Measurements from ENCODE around the gene HMGCR.

HMGCR gene

DNA sequence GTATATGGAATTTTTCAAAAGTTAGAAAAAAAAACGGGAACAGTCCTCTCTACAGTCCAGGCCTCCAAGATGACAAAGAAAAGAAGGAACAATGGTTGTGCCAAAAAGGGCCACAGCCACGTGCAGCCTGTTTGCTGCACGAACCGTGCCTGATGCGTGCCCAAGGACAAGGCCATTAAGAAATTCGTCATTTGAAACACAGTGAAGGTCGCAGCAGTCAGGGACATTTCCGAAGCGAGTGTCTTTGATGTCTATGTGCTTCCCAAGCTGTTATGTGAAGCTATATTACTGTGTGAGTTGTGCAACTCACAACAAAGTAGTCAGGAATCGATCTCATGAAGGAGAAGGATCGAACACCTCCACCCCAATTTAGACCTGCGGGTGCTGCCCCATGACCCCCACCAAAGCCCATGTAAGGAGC lies 37.4 kb downstream of the HMGCR start:
- DNase-seq (ENCODE audit: insufficient read length, low spot score) = no peak
- FAIRE-seq = no peak

DNA sequence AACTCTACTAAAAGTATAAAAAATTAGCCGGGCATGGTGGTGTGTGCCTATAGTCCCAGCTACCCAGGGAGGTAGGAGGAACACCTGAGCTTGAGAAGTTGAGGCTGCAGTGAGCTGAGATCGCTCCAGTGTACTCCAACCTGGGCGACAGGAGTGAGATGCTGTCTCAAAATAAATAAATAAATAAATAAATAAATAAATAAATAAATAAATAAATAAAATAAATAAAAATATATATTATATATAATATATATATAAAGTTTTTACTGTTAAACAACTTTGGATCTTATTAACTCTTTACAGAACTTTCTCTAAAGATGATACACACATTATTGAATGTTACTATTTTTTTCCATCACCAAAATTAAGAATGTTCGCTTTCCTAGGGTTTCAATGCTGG lies 38.4 kb downstream of the HMGCR start:
- DNase-seq (ENCODE audit: insufficient read length, low spot score) (no peak), FAIRE-seq (no peak)

DNA sequence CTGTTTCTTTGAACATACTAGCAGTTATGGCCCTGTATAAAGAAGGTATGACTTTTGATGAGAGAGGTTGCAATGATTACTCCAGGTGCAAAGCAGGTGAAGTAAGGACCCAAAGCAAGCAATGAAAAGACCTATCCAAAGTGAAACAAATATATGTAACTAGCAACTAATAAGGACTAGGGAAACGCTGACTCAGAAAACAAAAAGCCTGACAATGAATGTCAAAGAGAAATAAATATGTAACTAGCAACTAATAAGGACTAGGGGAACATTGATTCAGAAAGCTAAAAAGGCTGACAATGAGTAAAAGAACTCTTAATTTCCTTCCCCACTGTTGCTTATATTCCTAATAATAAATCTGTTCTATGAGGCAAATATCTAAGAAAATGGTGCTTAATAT lies 43.1 kb downstream of the HMGCR start:
- DNase-seq (ENCODE audit: insufficient read length, low spot score) (no peak), FAIRE-seq (no peak)

DNA sequence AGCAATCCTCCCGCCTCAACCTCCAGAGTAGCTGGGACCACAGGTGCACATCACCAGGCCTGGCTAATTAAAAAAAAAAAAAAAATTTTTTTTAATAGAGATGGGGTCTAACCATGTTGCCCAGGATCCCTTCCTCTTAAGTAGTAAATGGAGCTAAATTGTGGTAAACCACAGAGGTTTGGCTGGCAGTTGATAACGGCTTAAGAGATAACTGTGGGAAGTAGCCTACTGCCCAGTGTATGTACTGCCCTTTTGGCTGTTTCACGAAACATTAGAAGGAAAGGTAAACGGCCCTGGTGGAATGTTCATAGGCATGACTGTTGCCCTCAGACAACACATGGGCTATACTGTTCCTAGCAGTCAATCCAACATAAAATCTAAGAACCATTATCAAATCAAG lies 44.4 kb downstream of the HMGCR start:
- no peak for DNase-seq (ENCODE audit: insufficient read length, low spot score)
- FAIRE-seq = no peak

DNA sequence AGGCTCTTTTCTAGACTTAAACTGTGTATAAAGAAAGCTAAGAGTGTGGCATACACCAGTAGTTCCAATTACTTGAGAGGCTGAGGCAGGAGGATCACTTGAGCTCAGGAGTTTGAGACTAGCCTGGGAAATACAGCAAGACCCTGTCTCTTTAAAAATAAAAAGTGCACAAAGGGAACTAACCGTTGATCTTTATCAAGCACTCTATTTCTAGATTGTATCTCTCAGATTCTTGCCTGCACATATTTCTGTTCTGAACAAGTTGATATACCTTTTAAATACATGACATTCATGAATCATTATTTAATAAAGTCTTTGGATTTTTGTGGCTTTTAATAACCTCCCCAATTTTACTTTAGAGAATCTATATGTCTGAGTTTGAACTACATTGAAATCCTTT lies 47.2 kb downstream of the HMGCR start:
- FAIRE-seq (no peak), DNase-seq (ENCODE audit: insufficient read length, low spot score) (no peak)

DNA sequence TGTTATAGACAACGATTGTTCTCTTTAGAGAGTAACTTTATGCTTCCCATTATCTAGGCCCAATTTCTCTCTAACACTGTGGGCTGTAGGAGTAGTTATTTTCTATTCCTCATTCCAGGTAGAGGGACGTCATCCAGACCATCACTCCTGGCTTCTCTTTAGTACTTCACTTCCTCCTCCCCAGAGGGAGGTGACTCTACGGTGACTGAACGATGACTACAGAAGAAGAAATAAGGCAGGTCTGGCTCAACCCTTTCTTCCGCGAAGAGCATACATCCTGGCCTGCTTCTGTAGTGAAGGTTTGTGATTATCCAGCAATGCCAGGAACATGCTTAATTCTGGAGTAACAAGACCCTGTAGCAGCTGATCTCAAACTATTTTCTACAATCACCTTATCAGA lies 50.8 kb downstream of the HMGCR start:
- DNase-seq (ENCODE audit: insufficient read length, low spot score) = no peak
- FAIRE-seq = no peak

DNA sequence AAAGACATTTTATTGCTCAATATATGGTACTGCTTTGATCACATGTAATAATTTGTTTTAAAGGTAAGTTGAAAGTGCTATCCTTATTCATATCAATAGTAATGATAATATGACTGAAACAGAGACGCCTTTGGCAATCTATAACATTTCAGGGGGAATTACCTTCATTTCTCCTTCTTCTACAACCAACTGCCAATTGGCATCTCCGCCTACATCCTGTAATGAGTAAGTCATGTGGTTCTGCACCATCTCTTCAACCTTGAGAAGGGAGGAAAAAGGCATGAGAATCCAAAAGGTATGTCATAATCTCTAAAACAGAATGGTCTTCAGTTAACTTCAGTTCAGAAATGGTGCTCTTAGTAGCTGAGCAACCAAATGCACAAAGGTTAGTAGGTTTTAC lies 52.4 kb downstream of the HMGCR start:
- FAIRE-seq (no peak), DNase-seq (ENCODE audit: insufficient read length, low spot score) (no peak)

DNA sequence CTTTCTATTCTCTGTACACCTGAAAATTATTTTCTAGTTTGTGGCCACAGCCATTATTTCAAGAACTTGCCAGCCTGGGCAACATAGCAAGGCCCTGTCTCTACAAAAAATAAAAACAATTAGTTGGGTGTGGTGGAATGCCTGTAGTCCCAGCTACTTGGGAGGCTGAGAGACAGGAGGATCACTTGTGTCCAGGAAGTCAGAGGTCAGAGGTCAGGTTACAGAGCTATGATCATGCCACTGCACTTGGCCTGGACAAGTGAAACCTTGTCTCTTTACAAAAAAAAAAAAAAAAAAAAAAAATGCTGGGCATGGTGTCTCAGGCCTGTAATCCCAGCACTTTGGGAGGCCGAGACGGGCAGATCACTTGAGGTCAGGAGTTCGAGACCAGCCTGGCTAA lies 58.3 kb downstream of the HMGCR start:
- FAIRE-seq (no peak), DNase-seq (ENCODE audit: insufficient read length, low spot score) (no peak)

DNA sequence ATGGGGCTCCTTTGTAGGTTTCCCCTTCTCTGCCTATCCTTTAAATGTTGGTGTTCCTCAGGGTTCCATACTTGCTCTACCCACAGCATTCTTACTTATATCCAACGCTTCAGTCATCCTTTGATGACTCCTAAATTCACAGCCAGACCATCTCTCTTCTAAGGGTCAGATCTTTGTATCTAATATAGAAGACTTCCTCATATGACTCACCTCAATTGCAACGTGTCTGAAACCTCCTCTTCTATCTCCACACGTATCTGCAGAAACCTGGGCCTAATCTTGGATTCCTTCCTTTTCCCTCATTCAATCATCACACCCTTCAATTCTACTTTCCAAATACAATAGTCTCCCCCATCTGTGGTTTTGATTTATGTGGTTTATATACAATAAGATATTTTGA lies 68.3 kb downstream of the HMGCR start:
- no peak for FAIRE-seq
- no peak for DNase-seq (ENCODE audit: insufficient read length, low spot score)

Measured in HTR-8/SVneo (cell line).